GM23248 (cell line): ENCODE measurements around the gene CROCC. TPM values are rescaled to one million over a fixed set of nuclear protein-coding genes. Genes with fewer than 3 reads are reported as not detected.

Source experiments
- DNase-seq: peaks from one replicate; pipeline ENCODE4 v3.0.0-alpha.2; 2015
- H2AFZ ChIP-seq: fragments of 200-600 bp; sonication (generic); 2 replicates; pipeline ENCODE4 v1.6.1; 2016; ENCODE audit warnings: antibody characterized with exemption
- H3F3A ChIP-seq: fragments of 200-600 bp; sonication (generic); 2 replicates; pipeline ENCODE4 v1.6.1; 2016; ENCODE audit warnings: mild to moderate bottlenecking, antibody characterized with exemption, mixed run types; ENCODE audit not compliant: insufficient read depth
- H3K27ac ChIP-seq: fragments of 200-600 bp; sonication (generic); 2 replicates; pipeline ENCODE4 v1.5.1; 2016; ENCODE audit warnings: mild to moderate bottlenecking
- H3K27me3 ChIP-seq: fragments of 200-600 bp; sonication (generic); replicated peaks from 2 replicates; pipeline ENCODE4 v1.6.1; 2016; ENCODE audit warnings: mild to moderate bottlenecking; ENCODE audit not compliant: insufficient read depth
- H3K36me3 ChIP-seq: fragments of 200-600 bp; sonication (generic); 2 replicates; pipeline ENCODE4 v1.6.1; 2016; ENCODE audit warnings: low read depth, mild to moderate bottlenecking
- H3K4me1 ChIP-seq: fragments of 200-600 bp; sonication (generic); 2 replicates; pipeline ENCODE4 v1.6.1; 2016; ENCODE audit warnings: mild to moderate bottlenecking; ENCODE audit not compliant: insufficient read depth
- H3K4me2 ChIP-seq: fragments of 200-600 bp; sonication (generic); one replicate; pipeline ENCODE4 v1.6.1; 2016; ENCODE audit warnings: mild to moderate bottlenecking; ENCODE audit not compliant: unreplicated experiment
- H3K4me3 ChIP-seq: fragments of 200-600 bp; sonication (generic); 2 replicates; pipeline ENCODE4 v1.5.1; 2016; ENCODE audit warnings: mild to moderate bottlenecking
- H3K79me2 ChIP-seq: fragments of 200-600 bp; sonication (generic); 2 replicates; pipeline ENCODE4 v1.6.1; 2016; ENCODE audit warnings: mild to moderate bottlenecking; ENCODE audit not compliant: insufficient read depth
- H3K9ac ChIP-seq: fragments of 200-600 bp; sonication (generic); 2 replicates; pipeline ENCODE4 v1.6.1; 2016; ENCODE audit warnings: mild to moderate bottlenecking
- H3K9me2 ChIP-seq: fragments of 200-600 bp; sonication (generic); 2 replicates; pipeline ENCODE4 v1.6.1; 2016; ENCODE audit warnings: mixed run types, mild to moderate bottlenecking, moderate library complexity; ENCODE audit not compliant: insufficient read depth
- H3K9me3 ChIP-seq: fragments of 200-600 bp; sonication (generic); one replicate; pipeline ENCODE4 v1.6.1; 2017; ENCODE audit warnings: low read depth
- H4K20me1 ChIP-seq: fragments of 200-600 bp; sonication (generic); 2 replicates; pipeline ENCODE4 v1.6.0; 2016; ENCODE audit not compliant: insufficient read depth
- EZH2 ChIP-seq: fragments of 200-600 bp; sonication (generic); IDR thresholded peaks from 2 replicates; pipeline ENCODE4 v1.6.1; 2018; ENCODE audit warnings: antibody characterized with exemption, mild to moderate bottlenecking; ENCODE audit not compliant: insufficient read depth, poor library complexity, severe bottlenecking
- EZH2phosphoT487 ChIP-seq: fragments of 200-600 bp; sonication (generic); IDR thresholded peaks from 2 replicates; pipeline ENCODE4 v1.6.1; 2018; ENCODE audit warnings: antibody characterized with exemption, moderate library complexity, mild to moderate bottlenecking, low read depth; ENCODE audit not compliant: insufficient read depth
- WGBS, 2 experiments: methylation state at CpG; one replicate each; pipeline ENCODE4 v1.1.6; 2015 to 2017; ENCODE audit warnings: low lambda C conversion rate in 2 of 2, low coverage in 1 of 2; ENCODE audit errors: missing lambda C conversion rate in 2 of 2; 5-methylcytosine and 5-hydroxymethylcytosine counted together
- in situ Hi-C: fragments of 300-500 bp; cut with MboI; formaldehyde crosslinking; loops from 2 replicates; pipeline ENCODE4 v1.15.0; 2020
- polyA plus RNA-seq: library from polyadenylated mRNA; unstranded; fragments of >200 nt; fragmentation: Nextera tagmentation; extraction: Ambion mirVana; gene quantifications from 2 replicates; pipeline ENCODE4 v1.2.1, GENCODE V29; 2016
- total RNA-seq: library from RNA; depleted of rRNA; stranded (reverse); fragments of >200 nt; shearing (Covaris generic); gene quantifications from 2 replicates; pipeline ENCODE4 v1.2.3, GENCODE V29; 2014

CROCC gene
- total and polyA plus RNA-seq, 2 experiments from 2014 or later, result 5.2 to 17.6 TPM

GRCh38 chr1:17005365-17005740 lies 83.6 kb downstream of the CROCC start:
- no peak overlapping the region for H3K27ac ChIP-seq
- no peak overlapping the region for H3K4me2 ChIP-seq
- TF ChIP-seq EZH2phosphoT487 (no peak), EZH2 (no peak)
- H3K79me2 ChIP-seq, result no peaks in the 10 kb centered on the region
- in situ Hi-C loops, result no loop called here
- no peak overlapping the region for H3K9ac ChIP-seq
- H3K4me3 ChIP-seq, result no peak overlapping the region
- H3K4me1 ChIP-seq, result peaks cover 14% of the 10 kb centered on the region
- H3K9me2 ChIP-seq, result no peaks in the 10 kb centered on the region
- no peaks in the 10 kb centered on the region for H3K36me3 ChIP-seq
- 93 to 98% methylated on average over 18 to 19 of the region's 19 CpGs for WGBS, 2 experiments
- H3F3A ChIP-seq, result peaks cover 10% of the 10 kb centered on the region; the same call in 1 of the 2 replicates
- DNase-seq, result no peak
- H4K20me1 ChIP-seq, result no peaks in the 10 kb centered on the region
- H3K9me3 ChIP-seq, result no peaks in the 10 kb centered on the region
- H3K27me3 ChIP-seq, result no peaks in the 10 kb centered on the region
- H2AFZ ChIP-seq, result no peak overlapping the region

GRCh38 chr1:17007121-17007520 lies 85.4 kb downstream of the CROCC start:
- in situ Hi-C loops, result no loop called here
- peaks cover 7% of the 10 kb centered on the region; the same call in 1 of the 2 replicates for H3K79me2 ChIP-seq
- H3K4me2 ChIP-seq, result no peak overlapping the region
- H3F3A ChIP-seq, result peaks cover 10% of the 10 kb centered on the region; the same call in 1 of the 2 replicates
- H3K4me1 ChIP-seq, result peaks cover 22% of the 10 kb centered on the region
- H3K9me2 ChIP-seq, result no peaks in the 10 kb centered on the region
- no peak overlapping the region for H3K27ac ChIP-seq
- WGBS, 2 experiments, result 87 to 93% methylated on average over 8 of the region's 8 CpGs
- H2AFZ ChIP-seq, result no peak overlapping the region
- H3K27me3 ChIP-seq, result no peaks in the 10 kb centered on the region
- H3K4me3 ChIP-seq, result no peak overlapping the region
- H3K9me3 ChIP-seq, result no peaks in the 10 kb centered on the region
- DNase-seq, result no peak
- H3K36me3 ChIP-seq, result no peaks in the 10 kb centered on the region
- TF ChIP-seq EZH2phosphoT487, result no peak
- no peaks in the 10 kb centered on the region for H4K20me1 ChIP-seq
- no peak overlapping the region for H3K9ac ChIP-seq

GRCh38 chr1:17008208-17008855 lies 86.6 kb downstream of the CROCC start:
- peaks cover 7% of the 10 kb centered on the region; the same call in 1 of the 2 replicates for H3K79me2 ChIP-seq
- no peak overlapping the region for H3K4me2 ChIP-seq
- H3K36me3 ChIP-seq, result no peaks in the 10 kb centered on the region
- no peak for DNase-seq
- H3K4me1 ChIP-seq, result peaks cover 32% of the 10 kb centered on the region
- 93 to 94% methylated on average over 15 of the region's 15 CpGs for WGBS, 2 experiments
- TF ChIP-seq EZH2, result no peak
- no peak for TF ChIP-seq EZH2phosphoT487
- H3K27ac ChIP-seq, result no peak overlapping the region
- no peaks in the 10 kb centered on the region for H4K20me1 ChIP-seq
- H3K9me2 ChIP-seq, result no peaks in the 10 kb centered on the region
- no peak overlapping the region for H2AFZ ChIP-seq
- H3K27me3 ChIP-seq, result no peaks in the 10 kb centered on the region
- H3K4me3 ChIP-seq, result no peak overlapping the region
- H3F3A ChIP-seq, result peaks cover 4% of the 10 kb centered on the region; the same call in 1 of the 2 replicates
- no peaks in the 10 kb centered on the region for H3K9me3 ChIP-seq
- no peak overlapping the region for H3K9ac ChIP-seq
- in situ Hi-C loops, result no loop called here

- H3K4me2 ChIP-seq, result no peak overlapping the region
Measured at GRCh38 chr1:17009706-17010105, 88.0 kb downstream of the CROCC start.

More at GRCh38 chr1:17009706-17010105, 88.0 kb downstream of the CROCC start:
- H2AFZ ChIP-seq, result no peak overlapping the region
- no peaks in the 10 kb centered on the region for H3K9me2 ChIP-seq
- peaks cover 23% of the 10 kb centered on the region for H3K4me1 ChIP-seq
- H3K9ac ChIP-seq, result no peak overlapping the region
- H3K9me3 ChIP-seq, result no peaks in the 10 kb centered on the region
- in situ Hi-C loops, result no loop called here
- H3F3A ChIP-seq, result no peaks in the 10 kb centered on the region
- H4K20me1 ChIP-seq, result no peaks in the 10 kb centered on the region
- DNase-seq, result no peak
- WGBS, 2 experiments, result 77 to 81% methylated on average over 3 to 4 of the region's 4 CpGs
- H3K27me3 ChIP-seq, result no peaks in the 10 kb centered on the region
- H3K4me3 ChIP-seq, result no peak overlapping the region
- H3K79me2 ChIP-seq, result peaks cover 7% of the 10 kb centered on the region; the same call in 1 of the 2 replicates
- no peak for TF ChIP-seq EZH2
- no peak for TF ChIP-seq EZH2phosphoT487
- no peaks in the 10 kb centered on the region for H3K36me3 ChIP-seq
- no peak overlapping the region for H3K27ac ChIP-seq
